ENCODE data around the gene UTP20.
"Not testable (repeated sequence)": the region's sequence is repeated elsewhere in the genome, so short reads cannot be mapped to it uniquely, and the experiment has no call there.

UTP20 gene

DNA sequence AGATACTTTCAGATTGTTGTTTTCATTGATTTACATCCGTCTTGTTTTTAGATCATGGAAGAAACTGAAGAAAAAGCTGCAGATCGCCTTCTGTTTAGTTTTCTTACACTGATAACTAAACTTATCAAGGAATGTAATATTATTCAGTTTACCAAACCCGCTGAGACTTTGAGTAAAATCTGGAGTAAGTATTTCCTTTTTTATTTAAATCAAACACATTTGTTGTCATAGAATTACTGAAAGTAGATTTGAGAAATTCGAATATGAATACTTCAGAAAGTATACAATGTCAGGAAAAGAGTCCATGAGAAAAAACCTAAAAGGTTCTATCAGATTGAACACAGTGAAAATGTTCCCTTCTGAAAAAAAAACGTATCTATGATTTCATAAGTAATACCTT lies 95.7 kb downstream of the UTP20 start:
- Histone ChIP-seq H3K9me3 (ENCODE audit: control insufficient read depth, low read length) (no peaks in the 10 kb centered on the region), H2AK5ac (ENCODE audit: low read length, severe bottlenecking) (no peak overlapping the region), H3K18ac (ENCODE audit: low read depth in 1 of 2, low read length in 2 of 2) (no peak overlapping the region), H2BK12ac (ENCODE audit: low read length in 2 of 2) (no peak overlapping the region), H4K8ac (ENCODE audit: low read length) (no peak overlapping the region), H3K36me3 (ENCODE audit: control insufficient read depth in 1 of 2, insufficient read depth in 2 of 2, low read depth in 1 of 2, low read length in 2 of 2) (peaks cover 34 to 90% of the 10 kb centered on the region in 2 experiments), H3K23ac (ENCODE audit: low read length in 2 of 2) (no peak overlapping the region), H2AFZ (ENCODE audit: low read depth, low read length) (no peak overlapping the region), H3K4me1 (ENCODE audit: control insufficient read depth, insufficient read depth, low read depth, low read length) (no peaks in the 10 kb centered on the region), H2BK120ac (ENCODE audit: low read depth, low read length) (no peak overlapping the region), H2BK15ac (ENCODE audit: low read depth, poor library complexity, severe bottlenecking) (no peak overlapping the region), H3K27ac (ENCODE audit: low read length, poor library complexity, severe bottlenecking) (no peak overlapping the region), H3K14ac (ENCODE audit: low read length in 2 of 2) (no peak overlapping the region), H3K4me3 (ENCODE audit: insufficient read depth in 1 of 2, low read depth in 1 of 2, low read length in 2 of 2) (no peak overlapping the region), H4K91ac (ENCODE audit: low read length) (no peak overlapping the region), H2BK5ac (ENCODE audit: low read depth, low read length, poor library complexity, severe bottlenecking) (no peak overlapping the region), H3K4me2 (ENCODE audit: low read length, poor library complexity, severe bottlenecking) (no peak overlapping the region), H3K27me3 (ENCODE audit: control insufficient read depth in 1 of 2, insufficient read depth in 1 of 2, low read length in 2 of 2) (no peaks in the 10 kb centered on the region), H3K4ac (ENCODE audit: low read depth in 1 of 2, low read length in 2 of 2) (no peak overlapping the region), H3K9ac (ENCODE audit: low read length) (no peak overlapping the region), H3K79me1 (replicated peaks; ENCODE audit: low read length, poor library complexity, severe bottlenecking) (peaks cover 6% of the 10 kb centered on the region)
- WGBS: 100% methylated on average over 1 of the region's 5 CpGs
- DNase-seq: no peak

DNA sequence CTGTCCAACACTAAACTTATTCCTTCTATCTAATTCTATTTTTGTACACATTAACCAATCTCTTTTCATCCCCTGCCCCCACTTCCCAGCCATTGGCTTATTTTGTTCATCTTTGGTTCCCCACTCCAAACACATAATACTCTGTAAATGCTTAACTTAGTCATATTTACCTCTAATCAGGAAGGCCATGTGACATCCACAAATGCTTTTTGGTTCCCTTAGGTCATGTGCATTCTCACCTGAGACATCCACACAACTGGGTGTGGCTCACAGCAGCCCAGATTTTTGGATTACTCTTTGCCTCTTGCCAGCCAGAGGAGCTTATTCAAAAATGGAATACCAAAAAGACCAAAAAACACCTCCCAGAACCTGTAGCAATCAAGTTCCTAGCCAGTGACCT lies 99.2 kb downstream of the UTP20 start:
- H3K36me3 ChIP-seq (ENCODE audit: control insufficient read depth in 1 of 2, insufficient read depth in 2 of 2, low read depth in 1 of 2, low read length in 2 of 2): peaks cover 37 to 95% of the 10 kb centered on the region in 2 experiments
- H2BK12ac ChIP-seq (ENCODE audit: low read length in 2 of 2): no peak overlapping the region
- no peak overlapping the region for H3K4me3 ChIP-seq (ENCODE audit: insufficient read depth in 1 of 2, low read depth in 1 of 2, low read length in 2 of 2)
- H3K9me3 ChIP-seq (ENCODE audit: control insufficient read depth, low read length): no peaks in the 10 kb centered on the region
- peaks cover 11% of the 10 kb centered on the region for H3K79me1 ChIP-seq (replicated peaks; ENCODE audit: low read length, poor library complexity, severe bottlenecking)
- H3K18ac ChIP-seq (ENCODE audit: low read depth in 1 of 2, low read length in 2 of 2): no peak overlapping the region
- H2BK15ac ChIP-seq (ENCODE audit: low read depth, poor library complexity, severe bottlenecking): no peak overlapping the region
- H4K91ac ChIP-seq (ENCODE audit: low read length): no peak overlapping the region
- no peak overlapping the region for H4K8ac ChIP-seq (ENCODE audit: low read length)
- no peak overlapping the region for H3K14ac ChIP-seq (ENCODE audit: low read length in 2 of 2)
- no peak overlapping the region for H3K4me2 ChIP-seq (ENCODE audit: low read length, poor library complexity, severe bottlenecking)
- no peak overlapping the region for H3K9ac ChIP-seq (ENCODE audit: low read length)
- no peak overlapping the region for H2AFZ ChIP-seq (ENCODE audit: low read depth, low read length)
- H2BK120ac ChIP-seq (ENCODE audit: low read depth, low read length): no peak overlapping the region
- no peak overlapping the region for H3K23ac ChIP-seq (ENCODE audit: low read length in 2 of 2)
- no peak overlapping the region for H2BK5ac ChIP-seq (ENCODE audit: low read depth, low read length, poor library complexity, severe bottlenecking)
- no peak overlapping the region for H3K27ac ChIP-seq (ENCODE audit: low read length, poor library complexity, severe bottlenecking)
- no peak overlapping the region for H3K4ac ChIP-seq (ENCODE audit: low read depth in 1 of 2, low read length in 2 of 2)
- no peak for DNase-seq
- H3K4me1 ChIP-seq (ENCODE audit: control insufficient read depth, insufficient read depth, low read depth, low read length): no peaks in the 10 kb centered on the region
- H3K27me3 ChIP-seq (ENCODE audit: control insufficient read depth in 1 of 2, insufficient read depth in 1 of 2, low read length in 2 of 2): no peaks in the 10 kb centered on the region
- H2AK5ac ChIP-seq (ENCODE audit: low read length, severe bottlenecking): no peak overlapping the region

DNA sequence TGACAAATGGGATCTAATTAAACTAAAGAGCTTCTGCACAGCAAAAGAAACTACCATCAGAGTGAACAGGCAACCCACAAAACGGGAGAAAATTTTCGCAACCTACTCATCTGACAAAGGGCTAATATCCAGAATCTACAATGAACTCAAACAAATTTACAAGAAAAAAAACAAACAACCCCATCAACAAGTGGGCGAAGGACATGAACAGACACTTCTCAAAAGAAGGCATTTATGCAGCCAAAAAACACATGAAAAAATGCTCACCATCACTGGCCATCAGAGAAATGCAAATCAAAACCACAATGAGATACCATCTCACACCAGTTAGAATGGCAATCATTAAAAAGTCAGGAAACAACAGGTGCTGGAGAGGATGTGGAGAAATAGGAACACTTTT lies 111.3 kb downstream of the UTP20 start:
- not testable (repeated sequence) for H2BK120ac ChIP-seq (ENCODE audit: low read depth, low read length); H3K79me1 ChIP-seq (replicated peaks; ENCODE audit: low read length, poor library complexity, severe bottlenecking); H2AFZ ChIP-seq (ENCODE audit: low read depth, low read length); H3K4ac ChIP-seq (ENCODE audit: low read depth in 1 of 2, low read length in 2 of 2); H2BK15ac ChIP-seq (ENCODE audit: low read depth, poor library complexity, severe bottlenecking); H3K4me1 ChIP-seq (ENCODE audit: control insufficient read depth, insufficient read depth, low read depth, low read length); DNase-seq; H3K23ac ChIP-seq (ENCODE audit: low read length in 2 of 2); H4K8ac ChIP-seq (ENCODE audit: low read length); H4K91ac ChIP-seq (ENCODE audit: low read length); H3K27me3 ChIP-seq (ENCODE audit: control insufficient read depth in 1 of 2, insufficient read depth in 1 of 2, low read length in 2 of 2); H3K9ac ChIP-seq (ENCODE audit: low read length); H3K18ac ChIP-seq (ENCODE audit: low read depth in 1 of 2, low read length in 2 of 2); H2BK5ac ChIP-seq (ENCODE audit: low read depth, low read length, poor library complexity, severe bottlenecking); H2AK5ac ChIP-seq (ENCODE audit: low read length, severe bottlenecking); H3K14ac ChIP-seq (ENCODE audit: low read length in 2 of 2); H3K4me2 ChIP-seq (ENCODE audit: low read length, poor library complexity, severe bottlenecking); H3K4me3 ChIP-seq (ENCODE audit: insufficient read depth in 1 of 2, low read depth in 1 of 2, low read length in 2 of 2); H3K27ac ChIP-seq (ENCODE audit: low read length, poor library complexity, severe bottlenecking); H3K9me3 ChIP-seq (ENCODE audit: control insufficient read depth, low read length); H2BK12ac ChIP-seq (ENCODE audit: low read length in 2 of 2)
- H3K36me3 ChIP-seq (ENCODE audit: control insufficient read depth in 1 of 2, insufficient read depth in 2 of 2, low read depth in 1 of 2, low read length in 2 of 2): peaks cover 11 to 61% of the 10 kb centered on the region in 2 experiments
- WGBS: no CpG with 5 or more reads among the region's 3 CpGs

DNA sequence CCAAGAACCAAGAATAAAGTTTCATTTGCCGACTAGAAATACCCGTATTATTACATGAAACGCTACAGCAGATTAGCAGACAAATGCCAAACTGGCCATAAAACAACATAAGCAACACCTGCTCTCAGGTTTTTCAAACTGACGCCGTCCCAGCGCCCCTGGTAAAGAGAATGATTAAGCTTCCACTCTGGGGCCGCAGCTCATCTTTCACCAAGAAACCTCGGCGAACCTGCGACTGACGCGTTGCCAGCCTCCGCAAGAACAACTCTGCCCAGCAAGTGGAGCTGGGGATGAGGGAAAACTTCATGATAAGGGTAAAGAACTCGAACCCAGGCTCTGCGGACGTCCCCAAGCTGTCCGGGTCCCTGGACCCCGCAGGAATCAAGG lies 127.1 kb downstream of the UTP20 start:
- Histone ChIP-seq H3K4ac (ENCODE audit: low read depth in 1 of 2, low read length in 2 of 2) (peak overlapping the region; percentile 31 to 63), H3K23ac (ENCODE audit: low read length in 2 of 2) (peak overlapping the region in 1 of 2 experiments; percentile 34), H3K14ac (ENCODE audit: low read length in 2 of 2) (peak overlapping the region in 1 of 2 experiments; percentile 85), H2AFZ (ENCODE audit: low read depth, low read length) (peak overlapping the region; percentile 85), H3K9me3 (ENCODE audit: control insufficient read depth, low read length) (no peaks in the 10 kb centered on the region), H3K27me3 (ENCODE audit: control insufficient read depth in 1 of 2, insufficient read depth in 1 of 2, low read length in 2 of 2) (no peaks in the 10 kb centered on the region), H4K91ac (ENCODE audit: low read length) (peak overlapping the region; percentile 61), H3K79me1 (replicated peaks; ENCODE audit: low read length, poor library complexity, severe bottlenecking) (peaks cover 2% of the 10 kb centered on the region), H3K9ac (ENCODE audit: low read length) (peak overlapping the region; percentile 99), H3K36me3 (ENCODE audit: control insufficient read depth in 1 of 2, insufficient read depth in 2 of 2, low read depth in 1 of 2, low read length in 2 of 2) (peaks cover 2 to 5% of the 10 kb centered on the region in 2 experiments), H4K8ac (ENCODE audit: low read length) (peak overlapping the region; percentile 30), H2AK5ac (ENCODE audit: low read length, severe bottlenecking) (peak overlapping the region; percentile 78), H3K4me3 (ENCODE audit: insufficient read depth in 1 of 2, low read depth in 1 of 2, low read length in 2 of 2) (peak overlapping the region; percentile 80 to 100), H3K4me2 (ENCODE audit: low read length, poor library complexity, severe bottlenecking) (peak overlapping the region; percentile 97), H3K27ac (ENCODE audit: low read length, poor library complexity, severe bottlenecking) (peak overlapping the region; percentile 95), H3K18ac (ENCODE audit: low read depth in 1 of 2, low read length in 2 of 2) (peak overlapping the region; percentile 83 to 92), H2BK15ac (ENCODE audit: low read depth, poor library complexity, severe bottlenecking) (peak overlapping the region; percentile 41), H2BK12ac (ENCODE audit: low read length in 2 of 2) (no peak overlapping the region), H3K4me1 (ENCODE audit: control insufficient read depth, insufficient read depth, low read depth, low read length) (peaks cover 4% of the 10 kb centered on the region), H2BK5ac (ENCODE audit: low read depth, low read length, poor library complexity, severe bottlenecking) (no peak overlapping the region), H2BK120ac (ENCODE audit: low read depth, low read length) (no peak overlapping the region)
- DNase-seq: no peak
- 0% methylated on average over 18 of the region's 18 CpGs for WGBS

All from mesenchymal stem cell (in vitro differentiated cells and primary cell).